PC-9 (cell line): ENCODE measurements around the gene PARD6B. TPM values are rescaled to one million over a fixed set of nuclear protein-coding genes. Genes with fewer than 3 reads are reported as not detected.
"Not testable (repeated sequence)": the region's sequence is repeated elsewhere in the genome, so short reads cannot be mapped to it uniquely, and the experiment has no call there.

ENCODE experiments used
- BruUV-seq: library from RNA; stranded (reverse); fragments of 400-500 nt; replicated peaks from 2 replicates; lab custom pipeline; 2021; lab: Mats Ljungman, UMichigan
- CTCF ChIA-PET: fragments of 300-600 bp; sonication (Branson Sonifier 250); formaldehyde crosslinking; loops from one replicate; lab custom pipeline; 2022; ENCODE audit warnings: antibody characterized with exemption; lab: Charles Lee
- POLR2A ChIA-PET: fragments of 300-600 bp; sonication (Branson Sonifier 250); formaldehyde crosslinking; loops from one replicate; lab custom pipeline; 2022; ENCODE audit warnings: antibody characterized with exemption; ENCODE audit not compliant: unreplicated experiment; lab: Charles Lee
- DNase-seq, 2 experiments: peaks; one replicate each; pipeline versions ENCODE4 v3.0.0 to v3.0.0-alpha.2; 2015 to 2022; ENCODE audit warnings: mixed read lengths in 1 of 2
- H2AFZ ChIP-seq: fragments of 200-600 bp; sonication (generic); 2 replicates; pipeline ENCODE4 v1.8.1; 2017; ENCODE audit warnings: antibody characterized with exemption
- H3F3A ChIP-seq: fragments of 200-600 bp; sonication (generic); 2 replicates; pipeline ENCODE4 v1.8.1; 2017; ENCODE audit warnings: antibody characterized with exemption, mild to moderate bottlenecking, low read depth; ENCODE audit not compliant: insufficient read depth
- H3K27ac ChIP-seq: fragments of 200-600 bp; sonication (generic); 2 replicates; pipeline ENCODE4 v1.6.1; 2016; ENCODE audit warnings: mixed run types
- H3K27me3 ChIP-seq: fragments of 200-600 bp; sonication (generic); 2 replicates; pipeline ENCODE4 v1.6.1; 2016; ENCODE audit warnings: low read depth, mixed run types; ENCODE audit not compliant: insufficient read depth
- H3K36me3 ChIP-seq: fragments of 200-600 bp; sonication (generic); 2 replicates; pipeline ENCODE4 v1.6.1; 2016; ENCODE audit warnings: low read depth, mixed run types
- H3K4me1 ChIP-seq: fragments of 200-600 bp; sonication (generic); replicated peaks from 2 replicates; pipeline ENCODE4 v1.6.1; 2016; ENCODE audit warnings: mixed run types; ENCODE audit not compliant: insufficient read depth
- H3K4me2 ChIP-seq: fragments of 200-600 bp; sonication (generic); 2 replicates; pipeline ENCODE4 v1.6.1; 2017; ENCODE audit warnings: mixed run types
- H3K4me3 ChIP-seq: fragments of 200-600 bp; sonication (generic); 2 replicates; pipeline ENCODE4 v1.6.1; 2016; ENCODE audit warnings: mixed run types
- H3K79me2 ChIP-seq: fragments of 200-600 bp; sonication (generic); 2 replicates; pipeline ENCODE4 v1.6.1; 2017; ENCODE audit warnings: low read depth, mixed run types
- H3K9me2 ChIP-seq: fragments of 200-600 bp; sonication (generic); 2 replicates; pipeline ENCODE4 v1.8.1; 2017; ENCODE audit warnings: mild to moderate bottlenecking; ENCODE audit not compliant: insufficient read depth
- H3K9me3 ChIP-seq: fragments of 200-600 bp; sonication (generic); 2 replicates; pipeline ENCODE4 v1.8.1; 2016; ENCODE audit warnings: low read depth; ENCODE audit not compliant: insufficient read depth
- H4K20me1 ChIP-seq: fragments of 200-600 bp; sonication (generic); 2 replicates; pipeline ENCODE4 v1.8.1; 2017; ENCODE audit not compliant: insufficient read depth
- CTCF ChIP-seq: fragments of 200-600 bp; sonication (generic); conservative IDR thresholded peaks from 2 replicates; pipeline ENCODE4 v1.6.1; 2017; ENCODE audit warnings: mixed run types, antibody characterized with exemption, mild to moderate bottlenecking, moderate library complexity
- EZH2 ChIP-seq: fragments of 200-600 bp; sonication (generic); IDR thresholded peaks from 2 replicates; pipeline ENCODE4 v1.8.0; 2017; ENCODE audit warnings: antibody characterized with exemption, low read depth
- intact Hi-C: fragments of 100-400 bp; cut with micrococcal nuclease; formaldehyde crosslinking; loops from one replicate; pipeline ENCODE4 v1.10.0; 2022; ENCODE audit not compliant: unreplicated experiment
- total RNA-seq: library from RNA; stranded (reverse); gene quantifications from 2 replicates; pipeline ENCODE4 v1.2.3, GENCODE V29; 2021

PARD6B gene
- total RNA-seq, 1 experiment from 2014 or later, result 52.2 TPM

GRCh38 chr20:50759678-50760077, 28.3 kb downstream of the PARD6B start:
- no TSS peak for BruUV-seq
- H3K27ac ChIP-seq, result peak overlapping the region; percentile 96
- H4K20me1 ChIP-seq, result no peaks in the 10 kb centered on the region
- no peak overlapping the region for H3K4me3 ChIP-seq
- H3K27me3 ChIP-seq, result no peaks in the 10 kb centered on the region
- intact Hi-C loops, result loop anchor here (5.0 to 10.0 kb wide), 2 partner anchors 45 to 1197 kb away; no protein-coding TSS in a partner anchor
- H3K9me2 ChIP-seq, result no peaks in the 10 kb centered on the region
- no peak overlapping the region for H2AFZ ChIP-seq
- ChIA-PET CTCF (no interaction called here), POLR2A (interaction anchor here (0.6 kb wide), 1 partner anchor 217 kb away, joined by 6 read pairs; no protein-coding TSS in a partner anchor)
- H3K9me3 ChIP-seq, result no peaks in the 10 kb centered on the region
- DNase-seq, result no peak
- no peaks in the 10 kb centered on the region for H3K79me2 ChIP-seq
- H3K4me2 ChIP-seq, result peak overlapping the region; percentile 75
- peaks cover 65% of the 10 kb centered on the region for H3K4me1 ChIP-seq
- TF ChIP-seq EZH2 (no peak), CTCF (no peak)
- H3K36me3 ChIP-seq, result no peaks in the 10 kb centered on the region
- H3F3A ChIP-seq, result peaks cover 82% of the 10 kb centered on the region

GRCh38 chr20:50762045-50762422, 30.7 kb downstream of the PARD6B start:
- Histone ChIP-seq H3F3A (peaks cover 82% of the 10 kb centered on the region), H3K27me3 (no peaks in the 10 kb centered on the region), H3K4me2 (peak overlapping the region; percentile 75), H3K4me3 (peak overlapping the region; percentile 22; the same call in 1 of the 2 replicates), H3K79me2 (no peaks in the 10 kb centered on the region), H3K27ac (peak overlapping the region; percentile 96), H3K9me2 (no peaks in the 10 kb centered on the region), H3K36me3 (no peaks in the 10 kb centered on the region), H3K9me3 (no peaks in the 10 kb centered on the region), H2AFZ (peak overlapping the region; percentile 12; the same call in 1 of the 2 replicates), H3K4me1 (peaks cover 66% of the 10 kb centered on the region), H4K20me1 (no peaks in the 10 kb centered on the region)
- TSS peak; percentile 48 for BruUV-seq
- TF ChIP-seq CTCF, result no peak
- TF ChIP-seq EZH2, result no peak
- DNase-seq, result no peak
- ChIA-PET CTCF (interaction anchor here (0.6 kb wide), 2 partner anchors 13 to 180 kb away, joined by 3 to 11 read pairs; no protein-coding TSS in a partner anchor), POLR2A (interaction anchor here (0.6 to 0.7 kb wide), 3 partner anchors 21 to 609 kb away, joined by 3 to 30 read pairs (median 4); no protein-coding TSS in a partner anchor)
- intact Hi-C loops, result loop anchor here (2.0 to 10.0 kb wide), 3 partner anchors 29 to 1200 kb away; no protein-coding TSS in a partner anchor

GRCh38 chr20:50762435-50763220, 31.2 kb downstream of the PARD6B start:
- ChIA-PET POLR2A (interaction anchor here (0.6 to 0.7 kb wide), 3 partner anchors 22 to 99 kb away, joined by 3 to 30 read pairs (median 7); no protein-coding TSS in a partner anchor), CTCF (interaction anchor here (0.5 to 0.9 kb wide), 2 partner anchors 25 to 135 kb away, joined by 3 to 4 read pairs; no protein-coding TSS in a partner anchor)
- TF ChIP-seq CTCF, result no peak
- no peak for TF ChIP-seq EZH2
- peak overlapping the region; percentile 22; the same call in 1 of the 2 replicates for H3K4me3 ChIP-seq
- H3K27ac ChIP-seq, result peak overlapping the region; percentile 96
- peaks cover 64% of the 10 kb centered on the region for H3K4me1 ChIP-seq
- no TSS peak for BruUV-seq
- H3K4me2 ChIP-seq, result peak overlapping the region; percentile 75
- H3K9me2 ChIP-seq, result no peaks in the 10 kb centered on the region
- no peaks in the 10 kb centered on the region for H3K36me3 ChIP-seq
- peak; percentile 50 to 72 for DNase-seq
- peak overlapping the region; percentile 20; the same call in 1 of the 2 replicates for H2AFZ ChIP-seq
- peaks cover 76% of the 10 kb centered on the region for H3F3A ChIP-seq
- no peaks in the 10 kb centered on the region for H3K79me2 ChIP-seq
- intact Hi-C loops, result loop anchor here (2.0 to 10.0 kb wide), 3 partner anchors 28 to 1200 kb away; no protein-coding TSS in a partner anchor
- H4K20me1 ChIP-seq, result no peaks in the 10 kb centered on the region
- H3K9me3 ChIP-seq, result no peaks in the 10 kb centered on the region
- H3K27me3 ChIP-seq, result no peaks in the 10 kb centered on the region

- DNase-seq, result peak; percentile 75 to 96
- peak overlapping the region; percentile 96 for H3K27ac ChIP-seq
- H3K9me3 ChIP-seq, H3K36me3 ChIP-seq, BruUV-seq, H3K9me2 ChIP-seq, H2AFZ ChIP-seq, H3K79me2 ChIP-seq, H3K27me3 ChIP-seq, H4K20me1 ChIP-seq, H3K4me3 ChIP-seq: not testable (repeated sequence)
- ChIA-PET POLR2A (interaction anchor here (0.6 to 0.9 kb wide), 6 partner anchors 13 to 648 kb away, joined by 4 to 20 read pairs (median 6); no protein-coding TSS in a partner anchor), CTCF (interaction anchor here (0.5 to 1.2 kb wide), 4 partner anchors 15 to 136 kb away, joined by 3 to 5 read pairs (median 4); no protein-coding TSS in a partner anchor)
- peaks cover 71% of the 10 kb centered on the region for H3F3A ChIP-seq
- peaks cover 64% of the 10 kb centered on the region for H3K4me1 ChIP-seq
- intact Hi-C loops, result loop anchor here (2.0 to 10.0 kb wide), 3 partner anchors 27 to 1202 kb away; no protein-coding TSS in a partner anchor
- peak overlapping the region; percentile 75 for H3K4me2 ChIP-seq
Measured at GRCh38 chr20:50763550-50764458, 32.4 kb downstream of the PARD6B start.
